ENCODE results near the gene TSTD2. TPM values are rescaled to one million over a fixed set of nuclear protein-coding genes. Genes with fewer than 3 reads are reported as not detected.
"Not testable (repeated sequence)": the region's sequence is repeated elsewhere in the genome, so short reads cannot be mapped to it uniquely, and the experiment has no call there.

Gene TSTD2
- polyA plus RNA-seq, 4 donors = 27.6 to 40.9 (median 34.1) TPM

DNA sequence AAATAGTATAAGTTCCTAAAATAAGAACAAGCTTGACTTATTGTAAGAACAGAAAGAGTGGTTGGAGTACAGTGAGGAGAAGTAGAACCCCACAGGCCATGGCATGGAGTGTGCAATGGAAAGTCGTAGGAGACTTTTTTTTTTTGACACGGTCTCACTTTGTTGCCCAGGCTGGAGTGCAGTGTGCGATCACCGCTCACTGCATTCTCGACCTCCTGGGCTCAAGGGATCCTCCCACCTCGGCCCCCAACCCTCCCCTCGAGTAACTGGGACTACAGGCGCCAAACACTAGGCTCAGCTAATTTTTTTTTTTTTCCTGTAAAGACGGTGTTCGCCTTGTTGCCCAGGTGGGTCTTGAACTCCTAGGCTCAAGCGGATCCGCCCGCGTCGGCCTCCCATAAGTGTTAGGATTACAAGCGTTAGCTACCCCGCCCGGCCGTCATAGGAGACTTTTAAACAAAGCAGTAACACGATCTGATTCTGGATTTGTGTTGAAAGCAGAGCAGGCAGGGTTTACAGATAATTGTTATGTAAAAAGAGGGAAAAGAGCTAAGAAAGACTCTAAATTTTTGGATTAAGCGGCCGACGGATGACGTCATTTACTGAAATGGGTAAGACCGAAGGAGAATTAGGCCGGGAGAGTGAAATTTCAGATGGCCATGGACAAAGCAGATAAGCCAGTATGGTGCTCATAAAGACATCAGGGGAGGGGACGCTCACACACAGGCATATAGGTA lies 752 bp downstream of the TSTD2 start:
- peak in 3 of 4 donors; percentile 57 to 76 (median 70) for DNase-seq (ENCODE audit: low read depth in 4 of 4, low spot score in 3 of 4)

DNA sequence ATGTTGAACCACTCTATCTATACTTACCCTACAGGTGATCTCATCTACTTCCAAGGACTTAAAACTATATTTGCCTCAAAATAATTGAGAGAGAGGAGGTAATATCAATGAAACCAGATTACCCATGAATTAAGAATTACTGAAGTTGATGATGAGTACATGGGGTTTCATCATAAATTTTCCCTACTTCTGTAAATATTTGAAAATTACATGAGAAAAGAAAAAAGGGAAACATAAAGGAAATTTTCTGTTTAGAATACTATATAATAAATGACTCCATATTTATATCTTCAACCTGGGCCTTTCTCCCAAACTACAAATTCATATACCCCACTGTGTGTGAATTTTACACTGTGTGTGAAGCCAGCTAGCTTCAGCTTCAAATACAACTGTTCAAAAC lies 2.6 kb downstream of the TSTD2 start:
- DNase-seq (ENCODE audit: low read depth in 4 of 4, low spot score in 3 of 4) = no peak

GRCh38 chr9:97629156-97629555 lies 4.0 kb downstream of the TSTD2 start:
- no peak for DNase-seq (ENCODE audit: low read depth in 4 of 4, low spot score in 3 of 4)

GRCh38 chr9:97628668-97629067 lies 4.5 kb downstream of the TSTD2 start:
- no peak for DNase-seq (ENCODE audit: low read depth in 4 of 4, low spot score in 3 of 4)

GRCh38 chr9:97627624-97628023 lies 5.5 kb downstream of the TSTD2 start:
- no peak for DNase-seq (ENCODE audit: low read depth in 4 of 4, low spot score in 3 of 4)

DNA sequence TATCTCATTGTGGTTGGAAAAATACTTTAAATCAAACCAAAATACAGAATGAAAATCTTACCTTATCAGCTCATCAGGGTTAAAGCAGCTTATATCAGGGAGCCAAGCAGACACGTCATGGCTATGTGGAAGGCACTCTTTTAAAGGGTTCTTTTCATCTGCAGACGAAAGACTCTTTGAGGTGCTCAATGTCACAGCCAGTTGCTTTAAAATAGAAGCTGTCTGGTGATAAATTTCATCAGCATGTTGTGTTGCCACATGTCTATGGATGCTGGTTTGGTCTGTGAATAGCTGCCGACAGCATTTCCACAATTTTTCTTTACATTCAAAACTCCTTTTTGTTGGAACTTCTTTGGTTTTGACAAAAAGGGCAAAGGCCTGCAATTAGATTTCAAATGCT lies 7.5 kb downstream of the TSTD2 start:
- DNase-seq (ENCODE audit: low read depth in 4 of 4, low spot score in 3 of 4) = no peak

GRCh38 chr9:97623946-97624345 lies 9.2 kb downstream of the TSTD2 start:
- no peak for DNase-seq (ENCODE audit: low read depth in 4 of 4, low spot score in 3 of 4)

DNA sequence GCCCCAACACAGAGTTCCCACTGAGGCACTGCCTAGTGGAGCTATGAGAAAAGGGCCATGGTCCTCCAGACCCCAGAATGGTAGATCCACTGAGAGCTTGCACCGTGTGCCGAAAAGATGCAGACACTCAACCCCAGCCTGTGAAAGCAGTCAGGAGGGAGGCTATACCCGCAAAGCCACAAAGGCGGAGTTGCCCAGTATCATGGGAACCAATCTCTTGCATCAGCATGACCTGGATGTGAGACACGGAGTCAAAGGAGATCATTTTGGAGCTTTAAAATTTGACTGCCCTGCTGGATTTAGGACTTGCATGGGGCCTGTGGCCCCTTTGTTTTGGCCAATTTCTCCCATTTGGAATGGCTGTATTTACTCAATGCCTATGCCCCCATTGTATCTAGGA lies 10.7 kb downstream of the TSTD2 start:
- DNase-seq (ENCODE audit: low read depth in 4 of 4, low spot score in 3 of 4) = not testable (repeated sequence)

DNA sequence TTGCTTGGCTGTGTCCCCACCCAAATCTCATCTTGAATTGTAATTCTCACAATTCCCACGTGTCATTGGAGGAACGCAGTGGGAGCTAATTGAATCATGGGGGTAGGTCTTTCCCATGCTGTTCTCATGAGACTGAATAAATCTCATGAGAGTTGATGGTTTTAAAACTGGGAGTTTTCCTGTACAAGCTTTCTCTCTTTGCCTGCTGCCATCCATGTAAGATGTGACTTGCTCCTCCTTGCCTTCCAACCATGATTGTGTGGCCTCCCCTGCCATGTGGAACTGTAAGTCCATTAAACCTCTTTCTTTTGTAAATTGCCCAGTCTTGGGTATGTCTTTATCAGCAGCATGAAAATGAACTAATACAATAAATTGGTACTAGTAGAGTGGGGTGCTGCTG lies 13.1 kb downstream of the TSTD2 start:
- DNase-seq (ENCODE audit: low read depth in 4 of 4, low spot score in 3 of 4) = not testable (repeated sequence)

DNA sequence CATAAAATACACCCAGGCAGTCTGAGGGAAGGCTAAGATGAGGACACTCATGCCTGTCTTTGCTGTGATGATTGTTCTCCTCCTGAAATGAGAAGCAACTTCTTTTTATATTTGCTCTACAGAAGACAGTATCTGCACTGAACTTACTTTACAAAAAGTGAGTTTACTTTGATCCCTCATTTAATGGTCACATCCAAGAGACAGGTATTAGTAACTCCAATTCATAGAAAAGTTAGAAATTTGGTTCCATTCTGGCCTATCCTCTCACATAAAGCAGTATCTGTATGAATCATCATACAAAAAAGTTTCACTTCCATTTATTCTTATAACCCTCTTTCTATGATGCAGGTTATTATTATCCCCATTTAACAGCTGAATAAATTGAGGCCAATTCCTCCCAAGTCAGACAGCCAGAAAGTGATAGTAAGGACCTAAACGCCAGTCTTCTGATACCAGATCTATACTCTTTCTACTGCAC lies 15.2 kb downstream of the TSTD2 start:
- DNase-seq (ENCODE audit: low read depth in 4 of 4, low spot score in 3 of 4) = no peak

- peak in 2 of 4 donors; percentile 32 to 33 for DNase-seq (ENCODE audit: low read depth in 4 of 4, low spot score in 3 of 4)
Observed at GRCh38 chr9:97615439-97616072, 17.6 kb downstream of the TSTD2 start.

DNA sequence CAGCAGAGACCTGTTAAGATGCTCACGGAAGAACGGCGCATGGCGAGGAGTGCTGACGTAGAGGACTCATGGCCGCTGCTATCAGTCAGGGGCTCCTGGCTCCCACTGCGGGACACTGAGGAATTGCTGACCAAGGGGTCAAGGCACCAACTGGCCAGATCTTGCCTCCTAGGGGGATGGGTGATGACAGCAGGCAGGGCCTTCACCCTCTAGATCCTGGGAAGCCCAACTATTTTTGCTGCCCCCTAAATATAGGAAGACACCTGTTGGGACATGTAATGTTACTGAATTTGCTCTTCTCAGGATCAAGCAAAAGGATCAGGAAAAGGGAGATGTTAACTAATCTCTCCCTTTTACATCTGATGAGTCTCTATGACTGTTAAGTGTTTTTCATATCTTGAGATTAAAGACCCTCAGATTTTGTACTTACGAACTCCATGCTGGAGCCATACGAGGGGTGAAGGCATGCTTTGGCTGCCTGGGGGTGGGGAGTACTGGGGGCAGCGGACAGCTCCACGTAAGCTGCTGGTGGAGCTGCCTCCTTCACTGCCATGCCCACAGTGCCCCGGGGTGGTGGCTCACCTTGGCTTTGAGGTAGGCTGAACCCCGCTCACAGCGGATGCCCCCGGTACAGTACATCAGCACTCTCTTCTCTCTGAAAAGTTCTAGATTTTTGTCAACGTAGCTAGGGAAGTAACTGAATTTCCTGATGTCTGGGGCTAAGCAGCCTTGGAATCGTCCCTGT lies 28.1 kb downstream of the TSTD2 start:
- DNase-seq (ENCODE audit: low read depth in 4 of 4, low spot score in 3 of 4) = no peak

- DNase-seq (ENCODE audit: low read depth in 4 of 4, low spot score in 3 of 4) = no peak
Observed at GRCh38 chr9:97602430-97602829, 30.7 kb downstream of the TSTD2 start.

DNA sequence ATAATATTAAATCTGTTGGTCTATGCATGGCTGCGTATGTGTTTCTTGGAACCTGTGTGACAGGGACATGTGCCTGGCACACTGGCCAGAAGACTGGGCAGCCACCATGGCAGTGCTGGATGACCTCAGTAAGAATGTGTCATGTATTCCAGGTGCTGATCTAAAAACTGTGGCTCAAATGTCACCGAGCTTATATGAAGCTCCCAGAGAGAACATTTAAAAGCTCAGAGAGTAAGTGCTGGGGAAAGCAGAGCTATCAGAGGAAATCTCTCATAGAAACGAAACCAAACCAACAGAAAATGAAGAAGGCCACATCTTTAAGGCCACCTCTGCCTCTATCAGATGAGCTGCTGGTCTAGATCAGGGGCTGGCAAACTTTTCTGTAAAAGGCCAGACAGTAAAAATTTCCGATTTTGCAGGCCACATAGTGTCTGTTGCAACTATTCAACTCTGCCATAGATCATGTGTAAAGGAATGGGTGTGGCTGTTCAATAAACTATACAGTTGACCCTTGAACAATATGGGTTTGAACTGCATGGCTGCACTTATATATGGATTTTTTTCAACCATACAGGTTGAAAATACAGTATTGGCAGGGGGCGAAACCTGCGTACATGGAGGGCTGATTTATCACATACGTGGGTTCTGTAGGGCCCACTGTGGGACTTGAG lies 31.8 kb downstream of the TSTD2 start:
- DNase-seq (ENCODE audit: low read depth in 4 of 4, low spot score in 3 of 4) = no peak

- no peak for DNase-seq (ENCODE audit: low read depth in 4 of 4, low spot score in 3 of 4)
Observed at GRCh38 chr9:97600531-97601227, 32.5 kb downstream of the TSTD2 start.

GRCh38 chr9:97599314-97599846 lies 33.8 kb downstream of the TSTD2 start:
- no peak for DNase-seq (ENCODE audit: low read depth in 4 of 4, low spot score in 3 of 4)

- peak in 3 of 4 donors; percentile 46 to 64 (median 60) for DNase-seq (ENCODE audit: low read depth in 4 of 4, low spot score in 3 of 4)
Observed at GRCh38 chr9:97598461-97599288, 34.5 kb downstream of the TSTD2 start.

- DNase-seq (ENCODE audit: low read depth in 4 of 4, low spot score in 3 of 4) = no peak
Observed at GRCh38 chr9:97596906-97597305, 36.3 kb downstream of the TSTD2 start.

GRCh38 chr9:97594381-97594921 lies 38.7 kb downstream of the TSTD2 start:
- DNase-seq (ENCODE audit: low read depth in 4 of 4, low spot score in 3 of 4) = no peak

Measured in left renal pelvis (tissue), 4 donors.